HCT116 (cell line): Measurements from ENCODE around the gene CHRNG. TPM values are rescaled to one million over a fixed set of nuclear protein-coding genes. Genes with fewer than 3 reads are reported as not detected.

Source experiments
- ATAC-seq: fragments of 200-7000 bp; cut with Tn5 transposase; 2 replicates; pipeline ENCODE4 v1.9.1; 2020; ENCODE audit warnings: mild to moderate bottlenecking, moderate library complexity
- BruUV-seq: library from RNA; stranded (reverse); fragments of 400-500 nt; replicated peaks from 2 replicates; lab custom pipeline; 2021; lab: Mats Ljungman, UMichigan
- CTCF ChIA-PET: fragments of 300-600 bp; sonication (Branson Sonifier 250); formaldehyde crosslinking; loops from one replicate; lab custom pipeline; 2021; ENCODE audit warnings: antibody characterized with exemption; lab: Charles Lee
- POLR2A ChIA-PET: fragments of 300-600, 350-600 bp; sonication (Branson Sonifier 250); formaldehyde crosslinking; loops from one replicate; lab custom pipeline; 2021; ENCODE audit warnings: antibody characterized with exemption; lab: Charles Lee
- RAD21 ChIA-PET, 2 experiments: fragments of 300-600 bp; sonication (Branson Sonifier 250); formaldehyde crosslinking; loops; one replicate each; lab custom pipeline; 2023; ENCODE audit warnings: low total read pairs in 2 of 2; ENCODE audit not compliant: uncharacterized antibody in 2 of 2, unreplicated experiment in 2 of 2, low non-redundant PET in 1 of 2; lab: Charles Lee
- DNase-seq: peaks from one replicate; pipeline ENCODE4 v3.0.0-alpha.2; 2010; ENCODE audit warnings: low read depth, low spot score
- H2AFZ ChIP-seq: fragments of 200-600 bp; shearing (Covaris generic), sonication (generic); 2 replicates; pipeline ENCODE4 v1.6.1; 2017; ENCODE audit warnings: low read depth, mixed run types, mixed read lengths, antibody characterized with exemption, low read length; ENCODE audit not compliant: poor library complexity, severe bottlenecking
- H3K27ac ChIP-seq: 2 replicates; pipeline ENCODE4 v1.5.1; 2012; ENCODE audit warnings: low read depth, low read length
- H3K27me3 ChIP-seq: fragments of 200-600 bp; sonication (generic); 2 replicates; pipeline ENCODE4 v1.6.1; 2016; ENCODE audit warnings: mixed run types, low read length, mixed read lengths; ENCODE audit not compliant: insufficient read depth
- H3K36me3 ChIP-seq, 2 experiments: fragments of 200-500 bp in 1 of 2; fragments of 200-600 bp in 1 of 2; sonication (Bioruptor generic) in 1 of 2; sonication (generic) in 1 of 2; 2 replicates each; pipeline versions ENCODE4 v1.5.1 to v1.6.1; 2014 to 2016; ENCODE audit warnings: low read length in 2 of 2, inconsistent platforms in 1 of 2, mixed read lengths in 1 of 2, mixed run types in 1 of 2; ENCODE audit not compliant: insufficient read depth in 2 of 2, control insufficient read depth in 1 of 2
- H3K4me1 ChIP-seq, 2 experiments: fragments of 200-600 bp in 1 of 2; sonication (generic) in 1 of 2; 2 replicates each; pipeline versions ENCODE4 v1.5.1 to v1.6.1; 2012 to 2017; ENCODE audit warnings: low read length in 2 of 2, inconsistent platforms in 1 of 2, mild to moderate bottlenecking in 1 of 2, mixed read lengths in 1 of 2, mixed run types in 1 of 2, moderate library complexity in 1 of 2; ENCODE audit not compliant: insufficient read depth in 2 of 2, control insufficient read depth in 1 of 2
- H3K4me2 ChIP-seq: fragments of 200-600 bp; sonication (generic); 2 replicates; pipeline ENCODE4 v1.6.1; 2017; ENCODE audit warnings: mixed run types, low read length, mixed read lengths
- H3K4me3 ChIP-seq, 2 experiments: fragments of 200-600 bp in 1 of 2; sonication (generic) in 1 of 2; replicated peaks in 1 of 2; 2 replicates each; pipeline ENCODE4 v1.5.1; 2011 to 2016; ENCODE audit warnings: low read length in 2 of 2, control low read depth in 1 of 2, low read depth in 1 of 2, mild to moderate bottlenecking in 1 of 2, mixed read lengths in 1 of 2, mixed run types in 1 of 2
- H3K79me2 ChIP-seq: fragments of 200-600 bp; sonication (generic); 2 replicates; pipeline ENCODE4 v1.6.1; 2017; ENCODE audit warnings: mild to moderate bottlenecking, mixed run types, low read length, moderate library complexity, mixed read lengths; ENCODE audit not compliant: insufficient read depth
- H3K9ac ChIP-seq: fragments of 200-600 bp; sonication (generic); 2 replicates; pipeline ENCODE4 v1.6.1; 2016; ENCODE audit warnings: low read length, mixed read lengths
- H3K9me2 ChIP-seq: fragments of 200-600 bp; sonication (generic), shearing (Covaris generic); 2 replicates; pipeline ENCODE4 v1.6.1; 2017; ENCODE audit warnings: mixed run types, mild to moderate bottlenecking, moderate library complexity; ENCODE audit not compliant: insufficient read depth
- H3K9me3 ChIP-seq, 2 experiments: fragments of 200-500 bp in 1 of 2; fragments of 200-600 bp in 1 of 2; sonication (Bioruptor generic) in 1 of 2; sonication (generic) in 1 of 2; 2 replicates each; pipeline ENCODE4 v1.6.1; 2014 to 2017; ENCODE audit warnings: low read length in 2 of 2, mixed read lengths in 2 of 2, inconsistent platforms in 1 of 2, low read depth in 1 of 2, mild to moderate bottlenecking in 1 of 2, mixed run types in 1 of 2, moderate library complexity in 1 of 2; ENCODE audit not compliant: control insufficient read depth in 1 of 2, insufficient read depth in 1 of 2
- H4K20me1 ChIP-seq: fragments of 200-600 bp; sonication (generic), shearing (Covaris generic); 2 replicates; pipeline ENCODE4 v1.6.1; 2017; ENCODE audit warnings: mixed run types, mild to moderate bottlenecking, moderate library complexity; ENCODE audit not compliant: insufficient read depth
- CEBPB ChIP-seq: IDR thresholded peaks from 2 replicates; pipeline ENCODE4 v1.6.1; 2012; ENCODE audit warnings: low read depth
- EGR1 ChIP-seq: IDR thresholded peaks from 2 replicates; pipeline ENCODE4 v1.6.1; 2012; ENCODE audit warnings: low read depth
- EZH2 ChIP-seq: fragments of 200-600 bp; sonication (generic); IDR thresholded peaks from 2 replicates; pipeline ENCODE4 v1.6.1; 2017; ENCODE audit warnings: antibody characterized with exemption, mixed run types
- EZH2phosphoT487 ChIP-seq: fragments of 200-600 bp; IDR thresholded peaks from 2 replicates; pipeline ENCODE4 v1.6.1; 2018; ENCODE audit warnings: antibody characterized with exemption, borderline replicate concordance
- POLR2A ChIP-seq: IDR thresholded peaks from 2 replicates; pipeline ENCODE4 v1.7.0; 2011; ENCODE audit warnings: borderline replicate concordance; ENCODE audit not compliant: insufficient read depth, insufficient read length; ENCODE audit errors: extremely low read depth
- RAD21 ChIP-seq: IDR thresholded peaks from 2 replicates; pipeline ENCODE4 v1.6.1; 2012; ENCODE audit warnings: low read depth, mild to moderate bottlenecking
- SIN3A ChIP-seq: IDR thresholded peaks from 2 replicates; pipeline ENCODE4 v1.6.1; 2012; ENCODE audit warnings: low read depth
- TCF7L2 ChIP-seq: IDR thresholded peaks from 2 replicates; pipeline ENCODE4 v1.7.0; 2011; ENCODE audit warnings: borderline replicate concordance, inconsistent platforms; ENCODE audit not compliant: insufficient read depth, insufficient read length; ENCODE audit errors: extremely low read depth
- intact Hi-C: fragments of 100-400 bp; cut with micrococcal nuclease; formaldehyde crosslinking; loops from 2 replicates; pipeline ENCODE4 v1.10.0; 2022
- total RNA-seq: library from RNA; stranded (reverse); gene quantifications from one replicate; pipeline ENCODE4 v1.2.1, GENCODE V29; 2021; ENCODE audit not compliant: unreplicated experiment
- TF ChIP-seq, protein P1 (sequence below): IDR thresholded peaks from 2 replicates; pipeline ENCODE4 v1.6.1; 2011; ENCODE audit warnings: mild to moderate bottlenecking, low read length, moderate library complexity; ENCODE audit not compliant: insufficient replicate concordance; ENCODE audit errors: extremely low read depth
- TF ChIP-seq, protein P2 (sequence below): IDR thresholded peaks from 2 replicates; pipeline ENCODE4 v1.6.1; 2012; ENCODE audit warnings: low read depth

Gene CHRNG
- total RNA-seq, 1 experiment from 2014 or later: not detected

DNA sequence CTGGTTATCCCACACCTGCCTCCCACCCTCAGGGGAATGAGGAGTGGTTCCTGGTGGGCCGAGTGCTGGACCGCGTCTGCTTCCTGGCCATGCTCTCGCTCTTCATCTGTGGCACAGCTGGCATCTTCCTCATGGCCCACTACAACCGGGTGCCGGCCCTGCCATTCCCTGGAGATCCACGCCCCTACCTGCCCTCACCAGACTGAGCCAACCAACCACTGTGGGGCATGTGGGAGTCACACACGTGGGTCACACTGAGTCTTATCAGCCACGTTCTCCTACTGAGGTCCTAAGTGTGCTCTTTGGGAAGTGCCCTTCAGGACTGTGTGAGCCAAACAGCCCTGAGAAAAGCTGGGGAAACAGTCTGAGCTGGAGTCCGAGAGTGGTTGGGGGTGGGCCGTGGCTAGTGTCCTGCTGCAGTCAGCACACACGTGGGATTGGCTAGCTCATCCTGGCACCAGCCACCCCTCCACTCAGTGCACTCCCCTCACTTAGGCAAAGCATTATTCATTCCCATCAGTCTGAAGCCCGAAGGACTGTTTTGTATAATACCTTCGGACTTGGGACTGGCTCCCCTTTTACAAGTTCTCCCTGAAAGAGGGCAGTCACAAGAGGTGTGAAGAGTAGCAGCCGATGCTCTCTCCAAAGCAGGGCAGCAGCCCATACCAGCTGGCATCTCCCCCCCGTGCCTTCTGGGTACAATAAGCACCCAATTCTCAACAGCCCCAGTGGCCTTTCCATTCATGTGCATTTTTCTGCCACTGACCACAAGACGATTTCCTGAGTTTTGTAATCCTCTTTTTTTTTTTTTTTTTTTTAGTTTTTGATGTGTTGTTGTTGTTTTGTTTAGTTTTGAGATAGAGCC lies 6.3 kb downstream of the CHRNG start:
- RAD21 ChIA-PET: no interaction called here
- H3K79me2 ChIP-seq: peaks cover 31% of the 10 kb centered on the region

More for the DNA sequence above, 6.3 kb downstream of the CHRNG start:
- no TSS peak for BruUV-seq
- no peaks in the 10 kb centered on the region; a peak in 1 of 4 replicates for H3K9me3 ChIP-seq
- intact Hi-C loops: no loop called here
- DNase-seq (no peak), ATAC-seq (no peak)
- no peaks in the 10 kb centered on the region for H4K20me1 ChIP-seq
- no peak overlapping the region for H2AFZ ChIP-seq
- no peak overlapping the region for H3K4me2 ChIP-seq
- TF ChIP-seq SIN3A (no peak), EZH2phosphoT487 (no peak), RAD21 (no peak), POLR2A (no peak), TCF7L2 (no peak), EZH2 (no peak), CEBPB (no peak), EGR1 (no peak)
- TF ChIP-seq, protein P1, sequence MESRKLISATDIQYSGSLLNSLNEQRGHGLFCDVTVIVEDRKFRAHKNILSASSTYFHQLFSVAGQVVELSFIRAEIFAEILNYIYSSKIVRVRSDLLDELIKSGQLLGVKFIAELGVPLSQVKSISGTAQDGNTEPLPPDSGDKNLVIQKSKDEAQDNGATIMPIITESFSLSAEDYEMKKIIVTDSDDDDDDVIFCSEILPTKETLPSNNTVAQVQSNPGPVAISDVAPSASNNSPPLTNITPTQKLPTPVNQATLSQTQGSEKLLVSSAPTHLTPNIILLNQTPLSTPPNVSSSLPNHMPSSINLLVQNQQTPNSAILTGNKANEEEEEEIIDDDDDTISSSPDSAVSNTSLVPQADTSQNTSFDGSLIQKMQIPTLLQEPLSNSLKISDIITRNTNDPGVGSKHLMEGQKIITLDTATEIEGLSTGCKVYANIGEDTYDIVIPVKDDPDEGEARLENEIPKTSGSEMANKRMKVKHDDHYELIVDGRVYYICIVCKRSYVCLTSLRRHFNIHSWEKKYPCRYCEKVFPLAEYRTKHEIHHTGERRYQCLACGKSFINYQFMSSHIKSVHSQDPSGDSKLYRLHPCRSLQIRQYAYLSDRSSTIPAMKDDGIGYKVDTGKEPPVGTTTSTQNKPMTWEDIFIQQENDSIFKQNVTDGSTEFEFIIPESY: no peak
- TF ChIP-seq, protein P2, sequence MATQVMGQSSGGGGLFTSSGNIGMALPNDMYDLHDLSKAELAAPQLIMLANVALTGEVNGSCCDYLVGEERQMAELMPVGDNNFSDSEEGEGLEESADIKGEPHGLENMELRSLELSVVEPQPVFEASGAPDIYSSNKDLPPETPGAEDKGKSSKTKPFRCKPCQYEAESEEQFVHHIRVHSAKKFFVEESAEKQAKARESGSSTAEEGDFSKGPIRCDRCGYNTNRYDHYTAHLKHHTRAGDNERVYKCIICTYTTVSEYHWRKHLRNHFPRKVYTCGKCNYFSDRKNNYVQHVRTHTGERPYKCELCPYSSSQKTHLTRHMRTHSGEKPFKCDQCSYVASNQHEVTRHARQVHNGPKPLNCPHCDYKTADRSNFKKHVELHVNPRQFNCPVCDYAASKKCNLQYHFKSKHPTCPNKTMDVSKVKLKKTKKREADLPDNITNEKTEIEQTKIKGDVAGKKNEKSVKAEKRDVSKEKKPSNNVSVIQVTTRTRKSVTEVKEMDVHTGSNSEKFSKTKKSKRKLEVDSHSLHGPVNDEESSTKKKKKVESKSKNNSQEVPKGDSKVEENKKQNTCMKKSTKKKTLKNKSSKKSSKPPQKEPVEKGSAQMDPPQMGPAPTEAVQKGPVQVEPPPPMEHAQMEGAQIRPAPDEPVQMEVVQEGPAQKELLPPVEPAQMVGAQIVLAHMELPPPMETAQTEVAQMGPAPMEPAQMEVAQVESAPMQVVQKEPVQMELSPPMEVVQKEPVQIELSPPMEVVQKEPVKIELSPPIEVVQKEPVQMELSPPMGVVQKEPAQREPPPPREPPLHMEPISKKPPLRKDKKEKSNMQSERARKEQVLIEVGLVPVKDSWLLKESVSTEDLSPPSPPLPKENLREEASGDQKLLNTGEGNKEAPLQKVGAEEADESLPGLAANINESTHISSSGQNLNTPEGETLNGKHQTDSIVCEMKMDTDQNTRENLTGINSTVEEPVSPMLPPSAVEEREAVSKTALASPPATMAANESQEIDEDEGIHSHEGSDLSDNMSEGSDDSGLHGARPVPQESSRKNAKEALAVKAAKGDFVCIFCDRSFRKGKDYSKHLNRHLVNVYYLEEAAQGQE: no peak
- ChIA-PET POLR2A (no interaction called here), CTCF (no interaction called here)
- H3K9me2 ChIP-seq: no peaks in the 10 kb centered on the region
- no peak overlapping the region for H3K4me3 ChIP-seq
- peaks cover 2 to 12% of the 10 kb centered on the region in 2 experiments; a peak in 2 of 4 replicates for H3K36me3 ChIP-seq
- no peak overlapping the region for H3K27ac ChIP-seq
- H3K9ac ChIP-seq: no peak overlapping the region
- H3K27me3 ChIP-seq: no peaks in the 10 kb centered on the region
- peaks cover 0 to 7% of the 10 kb centered on the region in 2 experiments; a peak in 2 of 4 replicates for H3K4me1 ChIP-seq
